Adipocyte (in vitro differentiated cells): ENCODE data around the gene THY1.
A peak's percentile ranks its signal among the peaks of the same experiment; 100 is the strongest.
"Not testable (repeated sequence)": the region's sequence is repeated elsewhere in the genome, so short reads cannot be mapped to it uniquely, and the experiment has no call there.

Experiments used
- DNase-seq: peaks from one replicate; pipeline ENCODE4 v3.0.0-alpha.2; 2015; ENCODE audit warnings: low read depth
- H3K27me3 ChIP-seq: replicated peaks from 2 replicates; pipeline ENCODE4 v1.7.0; 2013; ENCODE audit warnings: mild to moderate bottlenecking, low read length, moderate library complexity; ENCODE audit not compliant: control insufficient read depth, insufficient read depth
- H3K36me3 ChIP-seq: 2 replicates; pipeline ENCODE4 v1.7.0; 2013; ENCODE audit warnings: low read length, mild to moderate bottlenecking, moderate library complexity; ENCODE audit not compliant: control insufficient read depth, insufficient read depth, severe bottlenecking
- H3K4me1 ChIP-seq: 2 replicates; pipeline ENCODE4 v1.7.0; 2013; ENCODE audit warnings: mild to moderate bottlenecking, low read length, moderate library complexity; ENCODE audit not compliant: control insufficient read depth, insufficient read depth
- H3K4me3 ChIP-seq: 2 replicates; pipeline ENCODE4 v1.7.0; 2013; ENCODE audit warnings: mild to moderate bottlenecking, low read length, moderate library complexity
- H3K9ac ChIP-seq: 2 replicates; pipeline ENCODE4 v1.7.0; 2013; ENCODE audit warnings: mild to moderate bottlenecking, low read length, moderate library complexity
- H3K9me3 ChIP-seq: 2 replicates; pipeline ENCODE4 v1.7.0; 2013; ENCODE audit warnings: mild to moderate bottlenecking, low read length, moderate library complexity; ENCODE audit not compliant: control insufficient read depth

THY1 gene

DNA sequence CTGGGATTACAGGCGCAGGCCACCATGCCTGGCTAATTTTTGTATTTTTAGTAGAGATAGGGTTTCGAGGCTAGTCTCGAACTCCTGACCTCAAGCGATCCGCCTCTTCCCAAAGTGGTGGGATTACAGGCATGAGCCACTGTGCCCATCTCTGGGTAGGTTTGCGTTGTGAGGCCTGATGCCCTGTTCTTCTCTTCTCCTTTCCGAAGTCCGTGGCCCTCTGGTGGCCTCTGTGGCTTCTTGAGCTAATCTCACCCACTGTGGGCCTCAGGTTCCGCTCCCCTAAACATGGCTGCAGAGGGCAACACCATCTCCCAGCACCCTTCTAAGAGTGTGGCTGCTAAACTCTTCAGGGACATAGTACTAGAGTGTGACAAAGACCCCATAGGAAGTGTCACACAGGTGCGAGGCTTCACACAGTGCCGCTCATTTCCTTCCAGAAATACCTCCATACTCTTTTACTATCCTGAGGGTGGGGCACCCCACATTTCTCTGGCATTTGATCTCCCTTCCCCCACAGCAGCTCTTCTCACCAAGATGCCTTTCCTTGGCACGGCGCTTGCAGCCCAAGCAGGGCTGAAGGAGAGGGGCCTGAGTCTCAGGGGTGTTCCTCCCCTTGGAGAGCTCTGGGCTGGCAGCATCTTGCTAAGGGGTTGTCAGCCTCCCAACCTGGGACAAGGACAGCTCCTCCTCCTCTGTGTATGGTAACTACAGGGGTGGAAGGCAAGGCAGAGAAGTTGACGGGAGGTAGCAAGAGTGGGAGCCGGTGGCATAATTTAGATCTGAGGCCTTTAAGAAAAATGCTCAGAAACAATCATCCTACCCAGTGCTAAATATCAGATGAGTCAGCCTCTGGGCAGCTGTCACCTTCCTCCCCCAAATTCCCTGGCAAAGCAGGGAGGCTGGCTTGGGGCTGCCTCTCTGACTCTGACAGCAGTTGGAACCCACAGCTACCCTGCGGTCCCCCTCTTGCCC lies 6.1 kb downstream of the THY1 start:
- H3K36me3 ChIP-seq = peaks cover 25% of the 10 kb centered on the region
- no peaks in the 10 kb centered on the region for H3K27me3 ChIP-seq
- DNase-seq = peak; percentile 68
- peaks cover 47% of the 10 kb centered on the region for H3K4me1 ChIP-seq
- H3K9ac ChIP-seq = peak overlapping the region; percentile 95
- no peaks in the 10 kb centered on the region for H3K9me3 ChIP-seq
- H3K4me3 ChIP-seq = peak overlapping the region; percentile 31

DNA sequence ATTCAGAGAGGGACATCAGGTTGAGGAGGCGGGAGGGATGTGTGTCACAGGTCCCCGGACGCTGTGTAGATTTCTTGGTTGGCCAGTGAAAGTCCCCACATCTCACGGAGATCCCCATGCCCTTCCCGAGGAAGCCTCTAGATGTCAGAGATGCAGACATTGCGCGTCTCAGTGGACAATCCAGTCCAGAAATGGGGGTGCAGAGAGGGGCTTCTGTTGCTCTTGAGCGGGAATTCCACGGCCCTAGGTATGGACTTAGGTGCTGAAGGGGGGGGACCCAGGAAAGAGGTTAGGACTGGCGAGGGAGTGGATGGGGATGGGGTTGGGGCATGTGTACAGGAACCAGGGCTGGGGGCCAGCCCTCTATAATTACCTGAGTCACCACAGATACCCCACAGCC lies 7.0 kb downstream of the THY1 start:
- no peaks in the 10 kb centered on the region for H3K9me3 ChIP-seq
- peaks cover 43% of the 10 kb centered on the region for H3K4me1 ChIP-seq
- H3K27me3 ChIP-seq = no peaks in the 10 kb centered on the region
- H3K4me3 ChIP-seq = no peak overlapping the region
- no peak overlapping the region for H3K9ac ChIP-seq
- H3K36me3 ChIP-seq = peaks cover 25% of the 10 kb centered on the region
- DNase-seq = no peak

DNA sequence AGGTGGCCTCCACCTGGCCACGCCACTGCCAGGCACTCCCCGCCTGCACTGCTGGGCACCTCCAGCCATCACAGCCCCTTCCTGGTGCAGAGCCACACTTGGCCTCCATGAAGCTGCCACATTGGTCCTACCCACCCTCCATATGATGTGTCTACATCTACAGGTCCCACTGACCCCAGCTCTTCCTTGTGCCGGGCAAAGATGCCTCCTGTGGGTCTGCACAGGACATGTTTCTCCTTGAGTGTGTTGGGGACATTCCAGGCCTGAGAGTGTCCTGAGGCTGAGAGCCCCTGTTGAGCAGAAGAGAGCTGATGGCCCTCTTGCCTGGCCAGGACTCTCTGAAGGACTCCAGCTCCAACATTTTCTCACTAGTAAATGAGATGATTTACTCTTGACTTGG lies 7.5 kb downstream of the THY1 start:
- Histone ChIP-seq H3K9me3 (no peaks in the 10 kb centered on the region), H3K27me3 (no peaks in the 10 kb centered on the region), H3K36me3 (peaks cover 22% of the 10 kb centered on the region), H3K4me3 (no peak overlapping the region), H3K4me1 (peaks cover 39% of the 10 kb centered on the region), H3K9ac (no peak overlapping the region)
- no peak for DNase-seq

DNA sequence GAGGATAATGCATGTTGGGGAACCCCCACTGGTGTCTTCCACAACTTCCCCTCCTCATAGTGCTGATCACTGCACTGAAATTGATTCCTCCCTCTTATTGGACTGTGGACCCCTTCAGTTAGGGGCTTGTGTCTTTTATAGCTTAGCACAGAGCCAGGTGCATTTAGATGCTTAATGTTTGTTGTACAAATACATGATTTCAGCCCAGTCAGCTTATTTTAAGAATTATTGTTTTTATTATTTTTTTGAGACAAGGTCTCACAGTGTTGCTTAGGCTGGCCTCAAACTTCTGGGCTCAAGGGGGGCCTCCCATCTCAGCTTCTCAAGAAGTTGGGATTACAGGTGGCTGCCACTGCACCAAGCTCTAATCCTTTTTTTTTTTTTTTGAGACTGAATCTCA lies 8.2 kb downstream of the THY1 start:
- no peak overlapping the region for H3K9ac ChIP-seq
- no peak for DNase-seq
- H3K9me3 ChIP-seq = no peaks in the 10 kb centered on the region
- no peaks in the 10 kb centered on the region for H3K27me3 ChIP-seq
- peaks cover 31% of the 10 kb centered on the region for H3K4me1 ChIP-seq
- H3K4me3 ChIP-seq = no peak overlapping the region
- H3K36me3 ChIP-seq = peaks cover 14% of the 10 kb centered on the region

DNA sequence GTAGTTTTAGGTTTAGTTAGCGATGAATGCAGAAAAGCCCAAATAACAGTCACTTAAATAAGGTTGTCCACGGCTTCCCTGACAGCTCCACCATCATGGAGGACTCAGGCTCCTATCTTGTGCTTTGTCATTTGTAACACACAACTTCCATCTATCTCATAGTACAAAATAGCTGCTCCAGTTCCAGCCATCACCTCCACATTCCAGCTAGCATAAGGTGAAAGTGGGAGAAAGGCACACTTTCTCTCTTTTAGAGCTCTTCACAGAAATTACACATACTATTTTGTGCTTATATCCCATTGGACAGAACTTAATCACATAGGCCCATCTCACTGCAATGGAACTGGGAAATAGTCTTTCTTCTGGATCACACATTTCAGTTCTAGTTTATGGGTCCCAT lies 8.7 kb downstream of the THY1 start:
- peaks cover 27% of the 10 kb centered on the region for H3K4me1 ChIP-seq
- no peak overlapping the region for H3K4me3 ChIP-seq
- H3K27me3 ChIP-seq = no peaks in the 10 kb centered on the region
- no peak for DNase-seq
- no peak overlapping the region for H3K9ac ChIP-seq
- H3K36me3 ChIP-seq = peaks cover 10% of the 10 kb centered on the region
- no peaks in the 10 kb centered on the region for H3K9me3 ChIP-seq

DNA sequence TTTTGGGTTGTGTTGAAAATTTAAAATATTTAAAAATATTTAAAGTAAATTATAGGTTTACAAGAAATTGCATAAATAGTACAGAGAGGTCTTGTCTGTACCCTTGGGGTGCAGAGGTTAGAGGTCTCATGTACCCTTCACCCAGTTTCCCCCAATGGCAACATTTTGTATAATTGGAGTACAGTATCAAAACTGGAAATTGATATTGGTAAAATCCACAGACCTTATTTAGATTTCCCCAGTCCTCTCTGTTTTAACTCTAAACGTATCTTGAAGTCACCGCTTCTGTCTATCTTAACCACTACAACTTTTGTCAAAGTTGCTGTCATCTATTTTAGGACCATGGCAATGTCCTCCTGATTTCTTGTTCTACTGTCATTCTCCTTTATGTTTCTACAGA lies 10.9 kb downstream of the THY1 start:
- H3K9ac ChIP-seq = no peak overlapping the region
- H3K9me3 ChIP-seq = no peaks in the 10 kb centered on the region
- no peaks in the 10 kb centered on the region for H3K36me3 ChIP-seq
- no peak for DNase-seq
- no peak overlapping the region for H3K4me3 ChIP-seq
- H3K27me3 ChIP-seq = no peaks in the 10 kb centered on the region
- H3K4me1 ChIP-seq = peaks cover 4% of the 10 kb centered on the region

DNA sequence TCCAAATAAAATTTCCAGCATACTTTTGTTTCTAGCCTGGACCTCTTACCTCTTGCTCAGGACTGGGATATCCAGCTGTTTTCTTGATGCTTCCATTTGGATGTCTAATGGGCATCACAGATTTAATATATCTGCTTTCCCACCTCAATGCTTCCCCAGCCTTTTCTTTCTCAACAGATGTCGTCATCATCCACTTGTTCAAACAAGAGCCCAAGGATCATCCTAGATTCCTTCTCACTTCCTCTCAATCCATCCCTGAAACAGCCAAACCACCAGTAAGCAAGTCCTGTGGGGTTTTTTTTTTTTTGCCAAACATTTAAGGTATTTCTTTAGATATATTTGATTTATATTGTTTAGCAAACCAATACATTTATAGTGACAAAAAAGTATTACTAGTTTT lies 12.5 kb downstream of the THY1 start:
- Histone ChIP-seq H3K9ac (no peak overlapping the region), H3K4me1 (no peaks in the 10 kb centered on the region), H3K27me3 (no peaks in the 10 kb centered on the region), H3K9me3 (no peaks in the 10 kb centered on the region), H3K36me3 (no peaks in the 10 kb centered on the region), H3K4me3 (no peak overlapping the region)
- DNase-seq = no peak

DNA sequence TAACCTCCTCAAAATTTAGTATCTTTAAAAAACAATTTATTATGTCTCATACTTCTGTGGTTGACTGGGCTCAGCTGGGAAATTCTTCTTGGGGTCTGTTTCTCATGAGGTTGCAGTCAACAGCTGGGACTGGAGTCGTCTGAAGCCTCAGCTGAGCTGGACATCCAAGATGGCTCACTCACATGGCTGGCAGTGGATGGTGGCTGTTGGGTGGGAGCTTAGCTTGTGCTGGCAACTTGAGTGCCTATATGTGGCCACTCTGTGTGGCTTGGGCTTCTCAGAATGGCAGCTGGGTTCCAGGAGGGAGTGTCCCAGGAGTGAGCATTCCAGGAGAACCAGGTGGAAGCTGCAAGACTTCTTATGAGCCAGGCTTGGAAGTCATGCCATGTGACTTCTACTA lies 13.2 kb downstream of the THY1 start:
- DNase-seq = no peak
- no peaks in the 10 kb centered on the region for H3K36me3 ChIP-seq

DNA sequence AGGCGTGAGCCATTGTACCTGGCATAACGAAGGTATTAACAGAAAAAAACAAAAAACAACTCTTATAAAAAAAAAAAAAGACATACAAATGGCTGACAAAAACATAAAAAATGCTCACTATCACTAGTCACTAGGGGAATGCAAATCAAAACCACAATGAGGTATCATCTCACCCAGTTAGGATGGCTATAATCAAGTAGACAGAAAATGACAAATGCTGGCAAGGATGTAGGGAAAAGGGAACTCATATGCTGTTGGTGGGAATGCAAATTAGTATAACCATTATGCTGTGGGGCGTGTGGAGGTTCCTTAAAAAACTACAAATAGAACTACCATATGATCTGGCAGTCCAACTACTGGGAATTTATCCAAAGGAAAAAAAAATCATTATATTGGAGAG lies 17.0 kb downstream of the THY1 start:
- Histone ChIP-seq H3K9ac (no peak overlapping the region), H3K4me3 (no peak overlapping the region), H3K27me3 (no peaks in the 10 kb centered on the region), H3K4me1 (peaks cover 5% of the 10 kb centered on the region), H3K36me3 (no peaks in the 10 kb centered on the region), H3K9me3 (peaks cover 12% of the 10 kb centered on the region)
- DNase-seq = no peak

More for the DNA sequence above, 13.2 kb downstream of the THY1 start:
- H3K9me3 ChIP-seq = no peaks in the 10 kb centered on the region
- H3K4me1 ChIP-seq = no peaks in the 10 kb centered on the region
- no peak overlapping the region for H3K4me3 ChIP-seq
- no peak overlapping the region for H3K9ac ChIP-seq
- no peaks in the 10 kb centered on the region for H3K27me3 ChIP-seq

DNA sequence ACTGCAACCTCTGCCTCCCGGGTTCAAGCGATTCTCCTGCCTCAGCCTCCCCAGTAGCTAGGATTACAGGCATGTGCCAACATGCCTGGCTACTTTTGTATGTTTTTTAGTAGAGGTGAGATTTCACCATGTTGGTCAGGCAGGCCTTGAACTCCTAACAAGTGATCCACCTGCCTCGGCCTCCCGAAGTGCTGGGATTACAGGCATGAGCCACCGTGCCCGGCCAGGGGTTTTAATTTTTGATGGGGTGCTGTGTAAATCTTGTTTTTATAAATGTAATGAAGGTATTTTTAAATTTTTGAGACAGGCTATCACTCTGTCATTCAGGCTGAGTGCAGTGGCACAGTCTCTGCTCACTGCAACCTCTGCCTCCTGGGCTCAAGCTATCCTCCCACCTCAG lies 17.5 kb downstream of the THY1 start:
- H3K27me3 ChIP-seq, H3K36me3 ChIP-seq, H3K9ac ChIP-seq, H3K4me1 ChIP-seq, DNase-seq, H3K4me3 ChIP-seq: not testable (repeated sequence)
- peaks cover 18% of the 10 kb centered on the region for H3K9me3 ChIP-seq

DNA sequence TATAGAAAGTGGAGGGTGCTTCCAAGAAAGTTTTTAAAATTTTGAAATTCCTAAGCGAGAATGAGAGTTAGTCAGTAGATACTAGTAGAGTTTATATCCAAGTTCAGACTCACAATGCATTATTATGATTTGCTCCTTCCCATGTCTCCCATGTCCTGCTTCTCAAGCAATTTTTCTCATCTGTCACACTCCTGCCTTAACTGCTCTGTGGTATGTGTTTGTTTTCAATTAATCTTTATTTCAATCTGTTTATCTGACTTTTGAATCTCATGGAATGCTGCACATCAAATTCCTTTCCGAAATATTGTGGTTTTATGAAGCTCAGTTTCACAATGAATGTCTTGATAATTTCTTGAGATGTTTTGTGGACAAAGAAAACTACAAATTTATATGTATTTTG lies 18.1 kb downstream of the THY1 start:
- Histone ChIP-seq H3K4me3 (no peak overlapping the region), H3K27me3 (no peaks in the 10 kb centered on the region), H3K9ac (no peak overlapping the region), H3K36me3 (no peaks in the 10 kb centered on the region), H3K9me3 (peaks cover 24% of the 10 kb centered on the region), H3K4me1 (peaks cover 5% of the 10 kb centered on the region)
- peak; percentile 31 for DNase-seq
